Measurements from ENCODE around the gene P2RX6.
"Not testable (repeated sequence)": the region's sequence is repeated elsewhere in the genome, so short reads cannot be mapped to it uniquely, and the experiment has no call there.

Gene P2RX6

DNA sequence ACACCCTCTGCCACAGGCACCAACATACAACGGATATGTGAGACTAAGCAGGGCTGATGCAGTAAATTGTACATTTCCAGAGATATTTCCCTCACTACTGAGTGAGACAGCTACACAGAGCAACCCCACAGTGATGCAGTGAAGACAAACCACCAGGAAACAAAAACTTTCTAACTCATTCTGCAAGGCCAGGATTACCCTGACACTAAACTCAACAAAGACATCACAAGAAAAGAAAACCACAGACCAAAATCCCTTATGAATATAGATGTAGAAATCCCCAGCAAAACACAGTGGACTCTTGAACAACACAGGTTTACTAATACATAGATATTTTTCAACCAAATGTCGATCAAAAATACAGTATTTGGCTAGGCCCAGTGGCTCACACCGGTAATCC lies 18.9 kb downstream of the P2RX6 start:
- POLR2A ChIA-PET, result interaction anchor here (0.7 kb wide), 1 partner anchor 69 kb away, joined by 3 read pairs; no protein-coding TSS in a partner anchor
- DNase-seq (ENCODE audit: extremely low spot score), result no peak

DNA sequence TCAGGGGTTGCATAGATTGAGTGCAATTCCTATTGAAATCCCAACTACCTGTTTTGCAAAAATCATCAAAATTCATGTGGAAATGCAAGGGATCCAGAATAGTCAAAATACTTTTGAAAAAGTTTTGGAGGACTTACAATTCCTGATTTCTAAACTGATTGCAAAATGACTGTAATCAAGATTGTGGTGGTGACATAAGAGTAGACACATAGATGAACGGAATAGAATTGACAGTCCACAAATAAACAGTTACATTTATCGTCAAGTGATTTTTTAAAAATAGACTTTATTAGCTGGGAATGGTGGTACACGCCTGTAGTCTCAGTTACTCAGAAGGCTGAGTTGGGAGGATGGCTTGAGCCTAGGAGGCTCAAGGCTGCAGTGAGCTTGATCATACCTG lies 20.0 kb downstream of the P2RX6 start:
- TF ChIP-seq FOXA1 (IDR thresholded peaks at IDR 0.05), result no peak
- TF ChIP-seq FOXK2 (IDR thresholded peaks at IDR 0.05), result no peak
- TF ChIP-seq, protein P1, sequence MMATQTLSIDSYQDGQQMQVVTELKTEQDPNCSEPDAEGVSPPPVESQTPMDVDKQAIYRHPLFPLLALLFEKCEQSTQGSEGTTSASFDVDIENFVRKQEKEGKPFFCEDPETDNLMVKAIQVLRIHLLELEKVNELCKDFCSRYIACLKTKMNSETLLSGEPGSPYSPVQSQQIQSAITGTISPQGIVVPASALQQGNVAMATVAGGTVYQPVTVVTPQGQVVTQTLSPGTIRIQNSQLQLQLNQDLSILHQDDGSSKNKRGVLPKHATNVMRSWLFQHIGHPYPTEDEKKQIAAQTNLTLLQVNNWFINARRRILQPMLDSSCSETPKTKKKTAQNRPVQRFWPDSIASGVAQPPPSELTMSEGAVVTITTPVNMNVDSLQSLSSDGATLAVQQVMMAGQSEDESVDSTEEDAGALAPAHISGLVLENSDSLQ (IDR thresholded peaks at IDR 0.05), result no peak
- no peak for TF ChIP-seq FOXM1 (IDR thresholded peaks at IDR 0.05; ENCODE audit: borderline replicate concordance)
- no peak for TF ChIP-seq LEF1 (IDR thresholded peaks at IDR 0.05; ENCODE audit: borderline replicate concordance)
- no peak for TF ChIP-seq SUZ12 (IDR thresholded peaks at IDR 0.05)
- no peak for TF ChIP-seq BHLHE40 (IDR thresholded peaks at IDR 0.05; ENCODE audit: borderline replicate concordance)
- no peak for TF ChIP-seq NFRKB (IDR thresholded peaks at IDR 0.05)
- TF ChIP-seq ELF4 (IDR thresholded peaks at IDR 0.05), result no peak
- TF ChIP-seq TARDBP (IDR thresholded peaks at IDR 0.05), result no peak
- no peak for TF ChIP-seq CTBP1 (IDR thresholded peaks at IDR 0.05; ENCODE audit: borderline replicate concordance)
- no peak for TF ChIP-seq ZNF384 (IDR thresholded peaks at IDR 0.05)
- no peak for TF ChIP-seq HDGF (IDR thresholded peaks at IDR 0.05; ENCODE audit: borderline replicate concordance)
- no peak for TF ChIP-seq ARNT (IDR thresholded peaks at IDR 0.05)
- no peak for TF ChIP-seq L3MBTL2 (conservative IDR thresholded peaks at IDR 0.05)
- TF ChIP-seq SP1 (IDR thresholded peaks at IDR 0.05), result no peak
- no peak for DNase-seq (ENCODE audit: extremely low spot score)
- ChIA-PET POLR2A (no interaction called here), CTCF (no interaction called here)

More for the DNA sequence above, 18.9 kb downstream of the P2RX6 start:
- TF ChIP-seq FOXK2 (IDR thresholded peaks at IDR 0.05), result no peak
- TF ChIP-seq FOXM1 (IDR thresholded peaks at IDR 0.05; ENCODE audit: borderline replicate concordance), result no peak
- no peak for TF ChIP-seq L3MBTL2 (conservative IDR thresholded peaks at IDR 0.05)
- no peak for TF ChIP-seq LEF1 (IDR thresholded peaks at IDR 0.05; ENCODE audit: borderline replicate concordance)
- TF ChIP-seq BHLHE40 (IDR thresholded peaks at IDR 0.05; ENCODE audit: borderline replicate concordance), result no peak
- TF ChIP-seq ARNT (IDR thresholded peaks at IDR 0.05), result no peak
- TF ChIP-seq SP1 (IDR thresholded peaks at IDR 0.05), result no peak
- no peak for TF ChIP-seq NFRKB (IDR thresholded peaks at IDR 0.05)
- TF ChIP-seq FOXA1 (IDR thresholded peaks at IDR 0.05), result no peak
- TF ChIP-seq SUZ12 (IDR thresholded peaks at IDR 0.05), result no peak
- no peak for TF ChIP-seq TARDBP (IDR thresholded peaks at IDR 0.05)
- no peak for TF ChIP-seq CTBP1 (IDR thresholded peaks at IDR 0.05; ENCODE audit: borderline replicate concordance)
- TF ChIP-seq HDGF (IDR thresholded peaks at IDR 0.05; ENCODE audit: borderline replicate concordance), result no peak
- TF ChIP-seq, protein P1 (IDR thresholded peaks at IDR 0.05), result no peak
- CTCF ChIA-PET, result no interaction called here

DNA sequence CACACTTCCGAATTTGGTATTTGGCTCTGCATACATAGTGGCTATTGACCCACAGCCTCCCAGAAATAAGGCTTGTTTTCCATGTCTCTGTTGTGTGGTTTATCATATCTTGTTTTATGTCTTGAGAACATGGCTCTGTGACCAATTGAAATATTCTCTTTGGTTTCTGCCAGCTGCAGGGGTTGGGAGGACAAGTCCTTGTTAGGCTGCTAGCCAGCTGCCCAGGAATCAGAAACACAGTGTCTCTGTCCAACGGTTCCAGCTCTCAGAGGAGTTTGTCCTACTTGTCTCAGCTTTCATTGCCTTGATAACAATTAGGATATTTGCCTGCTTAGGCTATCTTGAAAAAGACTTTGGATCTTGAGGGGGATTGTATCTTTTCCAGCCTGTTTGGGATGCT lies 23.4 kb downstream of the P2RX6 start:
- DNase-seq (ENCODE audit: extremely low spot score), result no peak
- POLR2A ChIA-PET, result interaction anchor here (1.7 kb wide), 1 partner anchor 36 kb away, joined by 7 read pairs; the partner anchor contains the start of gene THAP7
- CTCF ChIA-PET, result no interaction called here
- TF ChIP-seq, protein P1 (IDR thresholded peaks at IDR 0.05), result no peak
- no peak for TF ChIP-seq ELF4 (IDR thresholded peaks at IDR 0.05)
- no peak for TF ChIP-seq HDGF (IDR thresholded peaks at IDR 0.05; ENCODE audit: borderline replicate concordance)
- TF ChIP-seq TARDBP (IDR thresholded peaks at IDR 0.05), result no peak
- no peak for TF ChIP-seq FOXM1 (IDR thresholded peaks at IDR 0.05; ENCODE audit: borderline replicate concordance)
- TF ChIP-seq SP1 (IDR thresholded peaks at IDR 0.05), result no peak
- TF ChIP-seq CTBP1 (IDR thresholded peaks at IDR 0.05; ENCODE audit: borderline replicate concordance), result no peak

DNA sequence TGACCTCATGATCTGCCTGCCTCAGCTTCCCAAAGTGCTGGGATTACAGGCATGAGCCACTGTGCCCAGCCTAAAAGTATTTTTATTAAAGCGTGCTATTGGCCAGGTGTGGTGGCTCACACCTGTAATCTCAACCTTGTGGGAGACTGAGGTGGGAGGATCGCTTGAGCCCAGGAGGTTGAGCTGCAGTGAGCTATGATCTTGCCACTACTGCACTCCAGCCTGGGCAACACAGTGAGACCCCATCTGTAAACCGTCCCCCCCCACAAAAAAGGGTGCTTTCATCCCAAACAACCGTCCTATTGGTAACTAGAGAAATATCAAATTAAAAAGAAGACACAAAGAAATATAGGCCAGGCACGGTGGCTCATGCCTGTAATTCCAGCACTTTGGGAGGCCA lies 24.2 kb downstream of the P2RX6 start:
- DNase-seq (ENCODE audit: extremely low spot score); CTCF ChIA-PET: not testable (repeated sequence)
- POLR2A ChIA-PET, result interaction anchor here (1.6 kb wide), 1 partner anchor 57 kb away, joined by 4 read pairs; the partner anchor contains the start of gene LZTR1

DNA sequence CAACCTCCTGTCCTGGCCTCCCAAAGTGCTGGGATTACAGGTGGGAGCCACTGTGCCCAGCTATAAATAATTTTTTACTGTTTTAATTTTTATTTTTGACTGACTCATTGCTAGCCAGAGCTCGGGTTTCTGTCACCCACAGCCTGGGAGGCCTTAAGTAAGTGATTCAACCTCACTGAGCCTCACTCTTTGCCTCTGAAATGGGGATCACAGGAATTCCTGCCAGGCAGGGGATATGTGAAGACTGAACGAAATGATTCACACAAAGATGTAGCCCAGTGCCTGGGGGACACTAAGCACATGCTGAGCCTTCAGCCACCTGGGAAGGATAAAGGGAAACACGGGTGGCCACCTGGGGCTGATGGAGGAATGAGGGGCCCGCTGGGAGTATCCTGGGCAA lies 27.0 kb downstream of the P2RX6 start:
- DNase-seq (ENCODE audit: extremely low spot score), result no peak
- TF ChIP-seq BHLHE40 (IDR thresholded peaks at IDR 0.05; ENCODE audit: borderline replicate concordance), result no peak
- TF ChIP-seq HDGF (IDR thresholded peaks at IDR 0.05; ENCODE audit: borderline replicate concordance), result no peak
- TF ChIP-seq ELF4 (IDR thresholded peaks at IDR 0.05), result no peak
- TF ChIP-seq FOXM1 (IDR thresholded peaks at IDR 0.05; ENCODE audit: borderline replicate concordance), result no peak
- TF ChIP-seq TARDBP (IDR thresholded peaks at IDR 0.05), result no peak
- no peak for TF ChIP-seq LEF1 (IDR thresholded peaks at IDR 0.05; ENCODE audit: borderline replicate concordance)
- no peak for TF ChIP-seq FOXA1 (IDR thresholded peaks at IDR 0.05)
- TF ChIP-seq, protein P1 (IDR thresholded peaks at IDR 0.05), result no peak
- TF ChIP-seq CTBP1 (IDR thresholded peaks at IDR 0.05; ENCODE audit: borderline replicate concordance), result no peak
- TF ChIP-seq SP1 (IDR thresholded peaks at IDR 0.05), result no peak
- no peak for TF ChIP-seq FOXK2 (IDR thresholded peaks at IDR 0.05)
- CTCF ChIA-PET, result interaction anchor here (0.5 kb wide), 1 partner anchor 738 kb away, joined by 4 read pairs; no protein-coding TSS in a partner anchor
- POLR2A ChIA-PET, result interaction anchor here (1.2 kb wide), 1 partner anchor 60 kb away, joined by 4 read pairs; the partner anchor contains the start of gene LZTR1
